Measurements from ENCODE around the gene CTNNBIP1.

GRCh38 chr1:9873992-9874391 is 36.1 kb downstream of the CTNNBIP1 start:
- TF ChIP-seq TAF1 (IDR thresholded peaks at IDR 0.05; ENCODE audit: low read depth) (no peak), CTCF (IDR thresholded peaks at IDR 0.05; ENCODE audit: poor library complexity, severe bottlenecking) (no peak)
